Measurements from ENCODE around the gene KCNB1.

- TF ChIP-seq POLR2A (IDR thresholded peaks at IDR 0.05; ENCODE audit: low read depth, low read length) (no peak), TAF1 (IDR thresholded peaks at IDR 0.05; ENCODE audit: borderline replicate concordance, low read depth, low read length) (no peak), POLR2AphosphoS5 (IDR thresholded peaks at IDR 0.05; ENCODE audit: low read depth, low read length) (no peak)
These were observed 77.3 kb downstream of the KCNB1 start for GRCh38 chr20:49405062-49405683.
